Keratinocyte (primary cell): ENCODE results near the gene ASXL2. TPM values are rescaled to one million over a fixed set of nuclear protein-coding genes. Genes with fewer than 3 reads are reported as not detected.
A peak's percentile ranks its signal among the peaks of the same experiment; 100 is the strongest.

ENCODE experiments used
- DNase-seq: peaks from one replicate; pipeline ENCODE4 v3.0.0-alpha.2; 2011; ENCODE audit warnings: low read depth, missing footprints, low spot score
- FAIRE-seq: peaks from 2 replicates; lab custom pipeline; 2011; peaks lifted over from hg19 to GRCh38; lab: Jason Lieb, UNC
- H2AFZ ChIP-seq: 2 replicates; pipeline ENCODE4 v1.6.0; 2012; ENCODE audit warnings: low read length, control low read depth, inconsistent platforms; ENCODE audit not compliant: control insufficient read depth
- H3K27ac ChIP-seq: 2 replicates; pipeline ENCODE4 v1.5.1; 2011; ENCODE audit warnings: low read length; ENCODE audit not compliant: control insufficient read depth, insufficient read depth
- H3K27me3 ChIP-seq: 3 replicates; pipeline ENCODE4 v1.6.0; 2011; ENCODE audit warnings: low read length; ENCODE audit not compliant: control insufficient read depth, insufficient read depth; ENCODE audit errors: extremely low read depth
- H3K36me3 ChIP-seq, 2 experiments: 2 replicates in 1 of 2; 3 replicates in 1 of 2; pipeline ENCODE4 v1.5.1; 2011; ENCODE audit warnings: low read length in 2 of 2, mild to moderate bottlenecking in 1 of 2; ENCODE audit not compliant: control insufficient read depth in 2 of 2, insufficient read depth in 2 of 2; ENCODE audit errors: extremely low read depth in 1 of 2
- H3K4me1 ChIP-seq: 3 replicates; pipeline ENCODE4 v1.5.1; 2011; ENCODE audit warnings: low read length; ENCODE audit not compliant: control insufficient read depth, insufficient read depth; ENCODE audit errors: extremely low read depth
- H3K4me2 ChIP-seq: 3 replicates; pipeline ENCODE4 v1.6.0; 2011; ENCODE audit warnings: low read depth, low read length; ENCODE audit not compliant: control insufficient read depth, insufficient read depth; ENCODE audit errors: extremely low read depth
- H3K4me3 ChIP-seq, 3 experiments: fragments of 200-600 bp in 1 of 3; sonication (generic) in 1 of 3; 2 replicates in 2 of 3; 3 replicates in 1 of 3; pipeline ENCODE4 v1.5.1; 2011 to 2016; ENCODE audit warnings: low read length in 3 of 3, mild to moderate bottlenecking in 3 of 3, control low read depth in 2 of 3, inconsistent platforms in 1 of 3, low read depth in 1 of 3, mixed read lengths in 1 of 3, mixed run types in 1 of 3, moderate library complexity in 1 of 3; ENCODE audit not compliant: control insufficient read depth in 2 of 3, insufficient read depth in 2 of 3; ENCODE audit errors: extremely low read depth in 1 of 3
- H3K79me2 ChIP-seq: 2 replicates; pipeline ENCODE4 v1.6.0; 2012; ENCODE audit warnings: low read length; ENCODE audit not compliant: control insufficient read depth, insufficient read depth
- H3K9ac ChIP-seq: 3 replicates; pipeline ENCODE4 v1.6.0; 2011; ENCODE audit warnings: low read length; ENCODE audit not compliant: control insufficient read depth, insufficient read depth; ENCODE audit errors: extremely low read depth
- H3K9me1 ChIP-seq: 3 replicates; pipeline ENCODE4 v1.6.0; 2011; ENCODE audit warnings: low read length; ENCODE audit not compliant: control insufficient read depth, insufficient read depth; ENCODE audit errors: extremely low read depth
- H3K9me3 ChIP-seq: 2 replicates; pipeline ENCODE4 v1.5.1; 2012; ENCODE audit warnings: low read depth, low read length; ENCODE audit not compliant: control insufficient read depth
- H4K20me1 ChIP-seq: 3 replicates; pipeline ENCODE4 v1.6.0; 2011; ENCODE audit warnings: low read length; ENCODE audit not compliant: control insufficient read depth, insufficient read depth; ENCODE audit errors: extremely low read depth
- EZH2 ChIP-seq: IDR thresholded peaks from one replicate; pipeline ENCODE4 v1.6.1; 2012; ENCODE audit warnings: inconsistent platforms, mild to moderate bottlenecking, low read length, moderate library complexity
- dilution Hi-C: fragments of 300-500 bp; cut with MboI; formaldehyde crosslinking; loops from one replicate; pipeline ENCODE4 v1.7.0; 2020; ENCODE audit warnings: low sequenced_read_pairs; ENCODE audit not compliant: extremely low pct_ligation_motif_present
- polyA plus RNA-seq, 5 experiments: library from polyadenylated mRNA; depleted of rRNA in 3 of 5; stranded (reverse) in 3 of 5; stranded (forward) in 1 of 5; unstranded in 1 of 5; fragments of >200 nt; gene quantifications; 1 replicate in 1 of 5; 2 replicates in 3 of 5; 3 replicates in 1 of 5; pipeline versions ENCODE4 v1.2.1 to v1.2.3, GENCODE V29; 2011 to 2012; ENCODE audit warnings: missing spikeins in 2 of 5, low read depth in 1 of 5, low replicate concordance in 1 of 5
- TF ChIP-seq, protein P1 (sequence below), 3 experiments: IDR thresholded peaks in 1 of 3; conservative IDR thresholded peaks in 1 of 3; optimal IDR thresholded peaks in 1 of 3; 2 replicates in 2 of 3; 3 replicates in 1 of 3; pipeline versions ENCODE3 to v1.5.1; 2011; ENCODE audit warnings: low read length in 3 of 3, mild to moderate bottlenecking in 3 of 3, moderate library complexity in 2 of 3, control low read depth in 1 of 3, inconsistent platforms in 1 of 3; ENCODE audit not compliant: insufficient read depth in 2 of 3; ENCODE audit errors: extremely low read depth in 1 of 3

Gene ASXL2
- polyA plus RNA-seq, 1 donor (not counting 4 experiments of a cell fraction or from before 2014, with no cell fraction given): 12.5 TPM

DNA sequence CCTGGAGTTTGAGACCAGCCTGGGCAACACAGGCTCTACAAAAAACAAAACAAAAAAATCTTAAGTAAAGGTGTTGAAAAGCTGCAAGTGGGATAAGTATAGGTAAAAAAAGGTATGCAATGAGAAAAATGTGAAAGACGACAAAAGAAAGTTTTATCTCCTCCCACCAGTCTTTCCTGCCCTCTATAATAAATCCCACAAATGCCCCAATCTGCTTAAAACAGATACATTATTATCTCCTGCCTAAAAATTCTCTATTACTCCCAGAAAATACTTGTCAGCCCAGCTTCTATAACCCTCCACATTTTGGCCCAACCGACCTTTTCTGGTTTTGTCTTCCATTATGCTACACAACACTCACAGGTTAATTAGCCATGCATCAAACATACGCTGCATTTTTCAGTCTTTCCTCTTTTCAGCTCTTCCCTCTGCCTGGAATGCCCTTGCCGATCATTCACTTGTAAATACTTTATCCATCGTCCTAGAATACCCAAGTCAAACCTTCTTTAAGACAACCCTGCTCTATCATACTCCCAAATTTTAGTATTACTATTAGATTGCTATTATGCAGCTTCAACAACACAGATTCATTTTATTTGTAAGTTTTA, 10.8 kb downstream of the ASXL2 start:
- Histone ChIP-seq H2AFZ (no peak overlapping the region), H3K27me3 (no peaks in the 10 kb centered on the region), H3K9me1 (no peaks in the 10 kb centered on the region), H3K9me3 (no peaks in the 10 kb centered on the region), H3K36me3 (peaks cover 2 to 5% of the 10 kb centered on the region in 2 experiments), H3K9ac (no peak overlapping the region), H4K20me1 (no peaks in the 10 kb centered on the region), H3K4me3 (no peak overlapping the region), H3K4me2 (no peak overlapping the region), H3K27ac (no peak overlapping the region), H3K4me1 (no peaks in the 10 kb centered on the region), H3K79me2 (peaks cover 59% of the 10 kb centered on the region)
- FAIRE-seq (no peak), DNase-seq (no peak)
- TF ChIP-seq, protein P1, sequence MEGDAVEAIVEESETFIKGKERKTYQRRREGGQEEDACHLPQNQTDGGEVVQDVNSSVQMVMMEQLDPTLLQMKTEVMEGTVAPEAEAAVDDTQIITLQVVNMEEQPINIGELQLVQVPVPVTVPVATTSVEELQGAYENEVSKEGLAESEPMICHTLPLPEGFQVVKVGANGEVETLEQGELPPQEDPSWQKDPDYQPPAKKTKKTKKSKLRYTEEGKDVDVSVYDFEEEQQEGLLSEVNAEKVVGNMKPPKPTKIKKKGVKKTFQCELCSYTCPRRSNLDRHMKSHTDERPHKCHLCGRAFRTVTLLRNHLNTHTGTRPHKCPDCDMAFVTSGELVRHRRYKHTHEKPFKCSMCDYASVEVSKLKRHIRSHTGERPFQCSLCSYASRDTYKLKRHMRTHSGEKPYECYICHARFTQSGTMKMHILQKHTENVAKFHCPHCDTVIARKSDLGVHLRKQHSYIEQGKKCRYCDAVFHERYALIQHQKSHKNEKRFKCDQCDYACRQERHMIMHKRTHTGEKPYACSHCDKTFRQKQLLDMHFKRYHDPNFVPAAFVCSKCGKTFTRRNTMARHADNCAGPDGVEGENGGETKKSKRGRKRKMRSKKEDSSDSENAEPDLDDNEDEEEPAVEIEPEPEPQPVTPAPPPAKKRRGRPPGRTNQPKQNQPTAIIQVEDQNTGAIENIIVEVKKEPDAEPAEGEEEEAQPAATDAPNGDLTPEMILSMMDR (optimal IDR thresholded peaks at IDR 0.05 in 1 of 3, IDR thresholded peaks at IDR 0.05 in 1 of 3, conservative IDR thresholded peaks at IDR 0.05 in 1 of 3; ENCODE audit: extremely low read depth in 1 of 3, insufficient read depth in 2 of 3, low read length in 3 of 3): no peak
- no peak for TF ChIP-seq EZH2
- dilution Hi-C loops: no loop called here

DNA sequence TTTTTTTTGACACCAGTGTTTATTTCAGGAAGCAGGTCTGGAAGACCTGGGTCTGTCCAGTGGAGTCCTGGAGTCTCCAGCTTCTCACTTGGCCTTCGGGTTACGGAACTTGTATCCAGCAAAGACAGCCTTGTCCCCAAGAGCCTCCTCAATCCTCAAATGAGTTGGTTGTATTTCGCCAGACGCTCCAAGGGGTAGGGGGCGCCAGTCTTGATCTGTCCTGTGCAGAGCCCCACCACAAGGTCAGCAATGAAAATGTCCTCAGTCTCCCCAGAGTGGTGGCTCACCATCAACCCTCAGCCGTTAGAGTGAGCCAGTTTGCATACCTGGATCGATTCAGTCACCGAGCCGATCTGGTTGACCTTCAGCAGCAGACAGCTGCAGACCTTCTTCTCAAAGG, 21.9 kb downstream of the ASXL2 start:
- TF ChIP-seq, protein P1 (optimal IDR thresholded peaks at IDR 0.05 in 1 of 3, IDR thresholded peaks at IDR 0.05 in 1 of 3, conservative IDR thresholded peaks at IDR 0.05 in 1 of 3; ENCODE audit: extremely low read depth in 1 of 3, insufficient read depth in 2 of 3, low read length in 3 of 3): peak in 1 of 3 experiments; percentile 24
- TF ChIP-seq EZH2: no peak
- Histone ChIP-seq H3K9ac (no peak overlapping the region), H3K9me3 (no peaks in the 10 kb centered on the region), H3K36me3 (peaks cover 0 to 4% of the 10 kb centered on the region in 2 experiments), H3K79me2 (peaks cover 57% of the 10 kb centered on the region), H3K9me1 (no peaks in the 10 kb centered on the region), H3K27ac (no peak overlapping the region), H3K4me3 (no peak overlapping the region), H2AFZ (no peak overlapping the region), H4K20me1 (peaks cover 2% of the 10 kb centered on the region), H3K4me2 (no peak overlapping the region), H3K27me3 (no peaks in the 10 kb centered on the region), H3K4me1 (peaks cover 5% of the 10 kb centered on the region)
- dilution Hi-C loops: no loop called here
- no peak for FAIRE-seq
- DNase-seq: no peak
